GM23248 (cell line): ENCODE data around the gene IFT81. TPM values are rescaled to one million over a fixed set of nuclear protein-coding genes. Genes with fewer than 3 reads are reported as not detected.

Source experiments
- DNase-seq: peaks from one replicate; pipeline ENCODE4 v3.0.0-alpha.2; 2015
- H2AFZ ChIP-seq: fragments of 200-600 bp; sonication (generic); 2 replicates; pipeline ENCODE4 v1.6.1; 2016; ENCODE audit warnings: antibody characterized with exemption
- H3F3A ChIP-seq: fragments of 200-600 bp; sonication (generic); 2 replicates; pipeline ENCODE4 v1.6.1; 2016; ENCODE audit warnings: mild to moderate bottlenecking, antibody characterized with exemption, mixed run types; ENCODE audit not compliant: insufficient read depth
- H3K27ac ChIP-seq: fragments of 200-600 bp; sonication (generic); 2 replicates; pipeline ENCODE4 v1.5.1; 2016; ENCODE audit warnings: mild to moderate bottlenecking
- H3K27me3 ChIP-seq: fragments of 200-600 bp; sonication (generic); replicated peaks from 2 replicates; pipeline ENCODE4 v1.6.1; 2016; ENCODE audit warnings: mild to moderate bottlenecking; ENCODE audit not compliant: insufficient read depth
- H3K36me3 ChIP-seq: fragments of 200-600 bp; sonication (generic); 2 replicates; pipeline ENCODE4 v1.6.1; 2016; ENCODE audit warnings: low read depth, mild to moderate bottlenecking
- H3K4me1 ChIP-seq: fragments of 200-600 bp; sonication (generic); 2 replicates; pipeline ENCODE4 v1.6.1; 2016; ENCODE audit warnings: mild to moderate bottlenecking; ENCODE audit not compliant: insufficient read depth
- H3K4me2 ChIP-seq: fragments of 200-600 bp; sonication (generic); one replicate; pipeline ENCODE4 v1.6.1; 2016; ENCODE audit warnings: mild to moderate bottlenecking; ENCODE audit not compliant: unreplicated experiment
- H3K4me3 ChIP-seq: fragments of 200-600 bp; sonication (generic); 2 replicates; pipeline ENCODE4 v1.5.1; 2016; ENCODE audit warnings: mild to moderate bottlenecking
- H3K79me2 ChIP-seq: fragments of 200-600 bp; sonication (generic); 2 replicates; pipeline ENCODE4 v1.6.1; 2016; ENCODE audit warnings: mild to moderate bottlenecking; ENCODE audit not compliant: insufficient read depth
- H3K9ac ChIP-seq: fragments of 200-600 bp; sonication (generic); 2 replicates; pipeline ENCODE4 v1.6.1; 2016; ENCODE audit warnings: mild to moderate bottlenecking
- H3K9me2 ChIP-seq: fragments of 200-600 bp; sonication (generic); 2 replicates; pipeline ENCODE4 v1.6.1; 2016; ENCODE audit warnings: mixed run types, mild to moderate bottlenecking, moderate library complexity; ENCODE audit not compliant: insufficient read depth
- H3K9me3 ChIP-seq: fragments of 200-600 bp; sonication (generic); one replicate; pipeline ENCODE4 v1.6.1; 2017; ENCODE audit warnings: low read depth
- H4K20me1 ChIP-seq: fragments of 200-600 bp; sonication (generic); 2 replicates; pipeline ENCODE4 v1.6.0; 2016; ENCODE audit not compliant: insufficient read depth
- EZH2 ChIP-seq: fragments of 200-600 bp; sonication (generic); IDR thresholded peaks from 2 replicates; pipeline ENCODE4 v1.6.1; 2018; ENCODE audit warnings: antibody characterized with exemption, mild to moderate bottlenecking; ENCODE audit not compliant: insufficient read depth, poor library complexity, severe bottlenecking
- EZH2phosphoT487 ChIP-seq: fragments of 200-600 bp; sonication (generic); IDR thresholded peaks from 2 replicates; pipeline ENCODE4 v1.6.1; 2018; ENCODE audit warnings: antibody characterized with exemption, moderate library complexity, mild to moderate bottlenecking, low read depth; ENCODE audit not compliant: insufficient read depth
- WGBS, 2 experiments: methylation state at CpG; one replicate each; pipeline ENCODE4 v1.1.6; 2015 to 2017; ENCODE audit warnings: low lambda C conversion rate in 2 of 2, low coverage in 1 of 2; ENCODE audit errors: missing lambda C conversion rate in 2 of 2; 5-methylcytosine and 5-hydroxymethylcytosine counted together
- in situ Hi-C: fragments of 300-500 bp; cut with MboI; formaldehyde crosslinking; loops from 2 replicates; pipeline ENCODE4 v1.15.0; 2020
- polyA plus RNA-seq: library from polyadenylated mRNA; unstranded; fragments of >200 nt; fragmentation: Nextera tagmentation; extraction: Ambion mirVana; gene quantifications from 2 replicates; pipeline ENCODE4 v1.2.1, GENCODE V29; 2016
- total RNA-seq: library from RNA; depleted of rRNA; stranded (reverse); fragments of >200 nt; shearing (Covaris generic); gene quantifications from 2 replicates; pipeline ENCODE4 v1.2.3, GENCODE V29; 2014

IFT81 gene
- total and polyA plus RNA-seq, 2 experiments from 2014 or later: 9.5 to 14.0 TPM

DNA sequence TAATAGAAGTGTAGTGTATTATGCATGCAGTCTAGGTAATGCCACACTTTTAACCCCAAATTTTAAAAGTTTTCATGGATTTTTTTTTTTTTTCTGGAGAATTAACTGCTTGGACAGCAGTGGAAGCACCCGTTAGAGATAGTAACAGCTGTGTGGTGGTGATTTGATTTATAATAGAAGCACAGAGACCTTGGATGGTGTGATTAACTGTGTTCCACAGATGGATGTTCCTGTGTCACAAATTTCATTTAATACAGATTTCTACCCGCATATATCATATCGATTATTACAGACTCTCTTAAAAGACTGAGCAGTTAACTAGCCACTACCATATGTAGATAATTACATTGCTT, 47.0 kb downstream of the IFT81 start:
- in situ Hi-C loops: no loop called here
- no peaks in the 10 kb centered on the region for H3K27me3 ChIP-seq
- H3K79me2 ChIP-seq: no peaks in the 10 kb centered on the region
- H3K4me3 ChIP-seq: no peak overlapping the region
- no peaks in the 10 kb centered on the region for H3K9me2 ChIP-seq
- no peaks in the 10 kb centered on the region for H3K36me3 ChIP-seq
- no peaks in the 10 kb centered on the region for H3F3A ChIP-seq
- no peaks in the 10 kb centered on the region for H4K20me1 ChIP-seq
- H3K9ac ChIP-seq: no peak overlapping the region
- H3K9me3 ChIP-seq: no peaks in the 10 kb centered on the region
- no peak overlapping the region for H3K4me2 ChIP-seq
- H2AFZ ChIP-seq: no peak overlapping the region
- no peaks in the 10 kb centered on the region for H3K4me1 ChIP-seq
- 89% methylated on average over 3 of the region's 3 CpGs for WGBS, 2 experiments
- no peak for DNase-seq
- no peak overlapping the region for H3K27ac ChIP-seq
- TF ChIP-seq EZH2phosphoT487: no peak
- TF ChIP-seq EZH2: no peak

DNA sequence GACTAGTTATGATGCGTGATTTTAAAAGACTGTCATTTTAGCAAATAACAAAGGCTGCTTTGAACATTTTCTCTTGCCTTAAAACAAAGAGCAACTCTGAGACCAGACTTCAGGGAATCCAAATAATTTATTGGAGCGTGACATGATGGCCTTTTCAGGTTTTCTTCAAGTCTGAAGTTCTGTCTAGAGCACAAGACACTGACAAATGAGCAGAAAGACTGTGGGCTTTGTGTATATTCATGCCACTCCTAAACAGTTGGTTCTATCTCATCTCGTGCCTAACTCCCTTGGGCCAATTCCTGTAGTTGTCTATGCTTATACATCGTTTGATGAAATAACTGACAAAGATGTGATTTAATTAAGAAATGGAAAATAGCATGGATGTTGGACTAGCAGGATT, 47.5 kb downstream of the IFT81 start:
- no peak for DNase-seq
- Histone ChIP-seq H3F3A (no peaks in the 10 kb centered on the region), H2AFZ (no peak overlapping the region), H3K9me2 (no peaks in the 10 kb centered on the region), H4K20me1 (no peaks in the 10 kb centered on the region), H3K4me1 (peaks cover 2% of the 10 kb centered on the region; the same call in 1 of the 2 replicates), H3K27me3 (no peaks in the 10 kb centered on the region), H3K9ac (no peak overlapping the region), H3K4me3 (no peak overlapping the region), H3K9me3 (no peaks in the 10 kb centered on the region), H3K36me3 (no peaks in the 10 kb centered on the region), H3K4me2 (no peak overlapping the region), H3K79me2 (no peaks in the 10 kb centered on the region), H3K27ac (no peak overlapping the region)
- 84 to 85% methylated on average over 4 of the region's 4 CpGs for WGBS, 2 experiments
- in situ Hi-C loops: no loop called here
- no peak for TF ChIP-seq EZH2
- no peak for TF ChIP-seq EZH2phosphoT487

DNA sequence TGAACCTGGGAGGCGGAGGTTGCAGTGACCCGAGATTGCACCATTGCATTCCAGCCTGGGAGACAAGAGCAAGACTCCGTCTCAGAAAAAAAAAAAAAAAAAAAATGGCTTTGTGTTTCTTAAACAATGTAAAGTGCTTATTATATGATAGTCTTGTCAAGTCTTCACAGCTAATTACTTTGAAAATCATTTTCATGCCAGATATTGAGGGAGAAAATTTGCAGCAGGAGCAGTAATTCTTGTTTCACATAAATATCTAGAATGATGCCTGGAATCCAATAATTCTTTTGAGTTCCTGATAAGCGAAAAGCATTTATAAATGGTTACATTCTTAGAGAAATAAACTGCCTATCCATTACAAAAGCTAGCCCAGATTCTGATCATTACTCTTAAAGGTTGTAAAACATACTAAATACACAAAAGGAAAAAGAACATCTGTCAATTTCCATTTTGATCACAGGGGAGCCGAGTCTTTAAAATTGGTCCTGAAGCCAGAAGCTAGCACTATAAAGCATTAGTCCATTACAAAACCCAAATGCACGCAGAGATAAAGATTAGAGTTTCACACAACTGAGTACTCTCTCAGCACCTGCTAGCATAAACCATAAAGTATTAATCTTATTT, 50.3 kb downstream of the IFT81 start:
- DNase-seq: no peak
- H3K4me1 ChIP-seq: peaks cover 13% of the 10 kb centered on the region
- H3K36me3 ChIP-seq: no peaks in the 10 kb centered on the region
- in situ Hi-C loops: no loop called here
- H4K20me1 ChIP-seq: no peaks in the 10 kb centered on the region
- no peaks in the 10 kb centered on the region for H3K27me3 ChIP-seq
- H3K9ac ChIP-seq: no peak overlapping the region
- 95 to 96% methylated on average over 6 of the region's 6 CpGs for WGBS, 2 experiments
- no peak overlapping the region for H3K27ac ChIP-seq
- TF ChIP-seq EZH2phosphoT487: no peak
- no peak for TF ChIP-seq EZH2
- H2AFZ ChIP-seq: no peak overlapping the region
- no peak overlapping the region for H3K4me3 ChIP-seq
- H3K4me2 ChIP-seq: no peak overlapping the region
- H3K9me3 ChIP-seq: no peaks in the 10 kb centered on the region
- no peaks in the 10 kb centered on the region for H3K79me2 ChIP-seq
- peaks cover 9% of the 10 kb centered on the region; the same call in 1 of the 2 replicates for H3F3A ChIP-seq
- H3K9me2 ChIP-seq: no peaks in the 10 kb centered on the region

DNA sequence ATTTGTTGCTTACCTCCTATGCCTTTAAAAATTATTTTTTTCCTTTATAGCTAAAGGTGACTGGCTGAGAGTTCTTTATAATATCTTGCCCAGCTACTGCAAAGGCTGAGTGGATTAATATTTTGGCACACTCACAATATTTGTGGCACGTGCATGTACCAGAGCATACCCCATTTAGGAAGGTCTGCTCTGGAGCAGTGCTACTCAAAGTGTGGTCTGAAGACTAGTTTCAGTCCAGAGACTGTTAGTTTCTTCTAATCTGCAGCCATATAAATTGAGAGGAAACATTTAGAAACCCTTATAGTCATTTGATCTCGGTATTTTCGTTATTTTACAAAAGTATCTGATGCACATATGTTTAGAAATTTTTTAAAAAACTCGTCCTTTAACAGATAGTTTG, 51.0 kb downstream of the IFT81 start:
- Histone ChIP-seq H4K20me1 (no peaks in the 10 kb centered on the region), H3K9ac (no peak overlapping the region), H3K4me2 (no peak overlapping the region), H3K27ac (no peak overlapping the region), H3F3A (peaks cover 14% of the 10 kb centered on the region), H3K4me1 (peaks cover 19% of the 10 kb centered on the region), H3K9me2 (no peaks in the 10 kb centered on the region), H3K9me3 (no peaks in the 10 kb centered on the region), H3K79me2 (no peaks in the 10 kb centered on the region), H3K36me3 (no peaks in the 10 kb centered on the region), H3K4me3 (no peak overlapping the region), H2AFZ (no peak overlapping the region), H3K27me3 (no peaks in the 10 kb centered on the region)
- in situ Hi-C loops: no loop called here
- no peak for DNase-seq
- TF ChIP-seq EZH2phosphoT487 (no peak), EZH2 (no peak)
- WGBS, 2 experiments: 90 to 93% methylated on average over 4 of the region's 4 CpGs

DNA sequence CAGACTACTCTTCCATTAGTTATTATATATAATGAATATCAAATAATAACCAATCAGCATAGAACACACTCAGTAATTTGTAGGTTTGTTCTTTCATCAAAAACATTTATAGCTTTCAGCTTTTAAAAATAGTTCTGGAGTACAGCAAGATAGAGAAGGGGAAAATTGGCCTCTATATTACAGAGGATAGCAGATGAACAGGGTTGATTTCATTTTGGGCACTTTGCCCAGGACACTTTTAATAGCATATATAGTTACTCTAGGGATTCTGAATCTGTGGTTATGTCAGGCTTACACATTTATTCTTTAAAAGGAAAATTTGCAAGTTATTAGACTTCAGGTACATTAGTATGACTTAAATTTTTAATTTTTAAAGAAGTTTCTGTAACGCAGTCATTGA, 52.6 kb downstream of the IFT81 start:
- in situ Hi-C loops: no loop called here
- Histone ChIP-seq H3K79me2 (no peaks in the 10 kb centered on the region), H3F3A (peaks cover 29% of the 10 kb centered on the region), H3K4me1 (peaks cover 34% of the 10 kb centered on the region), H4K20me1 (no peaks in the 10 kb centered on the region), H3K36me3 (no peaks in the 10 kb centered on the region), H3K4me2 (no peak overlapping the region), H3K9ac (no peak overlapping the region), H2AFZ (no peak overlapping the region), H3K9me3 (no peaks in the 10 kb centered on the region), H3K27me3 (no peaks in the 10 kb centered on the region), H3K9me2 (no peaks in the 10 kb centered on the region), H3K4me3 (no peak overlapping the region), H3K27ac (no peak overlapping the region)
- DNase-seq: peak; percentile 36
- TF ChIP-seq EZH2 (no peak), EZH2phosphoT487 (no peak)
- 89 to 100% methylated on average over 1 of the region's 1 CpG for WGBS, 2 experiments
